ENCODE measurements around the gene LAMP5.

Gene LAMP5

DNA sequence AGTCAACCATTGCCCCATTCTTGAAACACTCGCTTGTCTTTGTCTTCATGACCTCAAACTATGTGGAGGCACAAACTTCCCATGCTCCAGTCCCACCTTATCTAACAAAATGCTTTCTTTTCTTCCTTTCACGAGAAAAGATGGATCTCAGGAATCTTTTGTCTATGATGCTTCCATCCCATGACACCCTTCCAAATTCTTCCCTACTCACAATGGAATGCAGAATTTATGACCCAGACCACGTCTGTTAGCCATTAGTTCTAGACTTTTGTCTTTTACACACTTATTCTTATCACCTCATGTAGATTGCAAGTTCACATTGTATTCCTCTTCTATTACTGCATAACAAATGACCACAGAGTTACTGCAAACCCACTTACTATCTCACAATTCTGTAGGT lies 24.2 kb upstream of the LAMP5 start:
- in situ Hi-C loops (cut with HindIII; ENCODE audit: low pct_unique_long_range_greater_than_20kb, low sequenced_read_pairs) = no loop called here
- no peak for DNase-seq (ENCODE audit: low read depth in 1 of 2, low spot score in 1 of 2)
- TF ChIP-seq JUND (IDR thresholded peaks at IDR 0.05; ENCODE audit: low read depth) = no peak

DNA sequence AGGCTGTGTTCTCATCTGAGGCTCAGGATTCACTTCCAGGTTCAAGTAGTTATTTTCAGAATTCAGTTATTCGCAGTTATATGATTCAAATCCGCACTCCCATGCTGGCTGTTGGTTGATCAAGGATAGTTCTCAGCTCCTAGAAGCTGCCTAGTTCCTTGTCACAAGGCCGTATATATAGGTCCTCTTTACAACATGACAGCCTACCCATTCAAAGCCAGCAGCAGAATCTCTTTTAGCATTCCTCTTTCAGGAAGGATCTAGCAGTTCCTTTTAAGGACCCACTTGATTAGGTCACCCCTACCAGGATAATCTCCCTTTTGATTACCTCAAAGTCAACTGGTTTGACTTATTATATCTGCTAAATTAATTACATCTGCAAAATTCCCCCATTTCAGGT lies 23.8 kb upstream of the LAMP5 start:
- no peak for DNase-seq (ENCODE audit: low read depth in 1 of 2, low spot score in 1 of 2)
- in situ Hi-C loops (cut with HindIII; ENCODE audit: low pct_unique_long_range_greater_than_20kb, low sequenced_read_pairs) = no loop called here
- no peak for TF ChIP-seq JUND (IDR thresholded peaks at IDR 0.05; ENCODE audit: low read depth)

DNA sequence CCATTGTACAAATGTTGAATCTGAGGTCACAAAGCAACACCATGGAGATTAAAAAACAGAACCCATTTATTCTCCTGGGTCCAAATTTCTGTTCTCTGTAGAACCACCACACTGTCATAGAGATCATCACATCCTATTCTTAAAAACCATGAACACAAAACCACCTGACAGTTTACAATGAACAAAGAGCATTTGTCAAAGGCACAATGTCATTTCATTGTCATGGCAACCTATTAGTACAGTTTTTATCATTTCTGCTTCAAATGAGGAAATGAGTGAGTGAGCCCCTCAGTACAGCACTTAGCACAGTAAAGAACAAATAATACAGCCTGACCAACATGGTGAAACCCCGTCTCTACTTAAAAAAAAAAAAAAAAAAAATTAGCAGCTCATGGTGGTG lies 23.1 kb upstream of the LAMP5 start:
- in situ Hi-C loops (cut with HindIII; ENCODE audit: low pct_unique_long_range_greater_than_20kb, low sequenced_read_pairs) = no loop called here
- no peak for DNase-seq (ENCODE audit: low read depth in 1 of 2, low spot score in 1 of 2)
- no peak for TF ChIP-seq JUND (IDR thresholded peaks at IDR 0.05; ENCODE audit: low read depth)

DNA sequence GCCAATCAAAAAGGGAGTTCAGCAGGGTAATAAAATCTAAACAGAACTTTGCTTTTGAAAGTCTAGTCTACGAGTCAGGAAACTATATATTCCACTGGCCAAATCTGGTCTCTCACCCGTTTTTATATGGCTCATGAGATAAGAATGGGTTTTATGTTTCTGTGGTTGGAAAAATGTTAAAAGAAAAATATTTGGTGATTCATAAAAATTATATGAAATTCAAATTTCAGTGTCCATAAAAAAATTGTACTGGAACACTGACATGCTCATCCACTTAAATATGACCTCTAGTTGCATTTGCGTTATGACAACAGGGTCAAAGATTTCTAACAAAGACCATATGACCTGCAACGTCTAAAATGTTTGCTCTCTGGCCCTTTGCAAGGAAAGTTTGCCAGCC lies 22.3 kb upstream of the LAMP5 start:
- in situ Hi-C loops (cut with HindIII; ENCODE audit: low pct_unique_long_range_greater_than_20kb, low sequenced_read_pairs) = no loop called here
- no peak for TF ChIP-seq JUND (IDR thresholded peaks at IDR 0.05; ENCODE audit: low read depth)
- DNase-seq (ENCODE audit: low read depth in 1 of 2, low spot score in 1 of 2) = no peak

DNA sequence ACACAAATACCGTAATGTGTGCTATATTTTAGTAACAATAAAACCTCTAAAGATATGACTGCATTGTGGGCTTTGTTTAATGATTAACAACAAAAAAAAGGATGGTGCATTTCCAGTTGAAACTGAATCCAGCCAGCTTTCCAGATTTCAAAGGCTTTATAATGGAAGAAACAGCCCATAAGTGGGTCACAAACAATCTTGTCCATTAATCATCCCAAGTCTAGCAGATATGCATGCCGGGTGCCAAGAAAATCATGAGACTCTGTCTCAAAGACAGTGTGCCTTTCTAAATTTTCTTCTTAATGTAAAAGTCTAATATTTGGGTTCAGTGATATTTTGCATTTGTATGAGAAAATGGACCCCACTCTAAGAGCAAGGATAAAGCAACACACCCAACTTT lies 20.6 kb upstream of the LAMP5 start:
- in situ Hi-C loops (cut with HindIII; ENCODE audit: low pct_unique_long_range_greater_than_20kb, low sequenced_read_pairs) = no loop called here
- TF ChIP-seq JUND (IDR thresholded peaks at IDR 0.05; ENCODE audit: low read depth) = no peak
- no peak for DNase-seq (ENCODE audit: low read depth in 1 of 2, low spot score in 1 of 2)

DNA sequence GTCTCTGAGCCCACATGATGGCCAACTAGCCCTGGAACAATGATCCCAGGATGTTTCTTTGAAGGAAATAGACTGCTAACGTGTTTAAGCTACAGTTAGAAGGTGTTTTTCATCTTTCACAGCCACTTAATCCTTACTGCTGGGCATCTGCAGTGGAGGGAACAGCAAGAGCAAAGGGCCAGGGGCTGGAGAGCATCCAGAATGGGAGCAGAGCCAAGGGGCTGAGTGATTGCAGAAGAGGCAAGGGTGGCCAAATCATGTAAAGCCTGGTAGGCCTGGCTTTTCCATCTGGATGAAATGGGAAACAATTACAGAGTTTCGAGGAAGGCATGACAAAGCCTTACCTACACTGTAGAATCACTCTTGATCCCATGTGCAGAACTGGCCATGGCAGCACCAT lies 18.7 kb upstream of the LAMP5 start:
- no peak for DNase-seq (ENCODE audit: low read depth in 1 of 2, low spot score in 1 of 2)
- TF ChIP-seq JUND (IDR thresholded peaks at IDR 0.05; ENCODE audit: low read depth) = no peak
- in situ Hi-C loops (cut with HindIII; ENCODE audit: low pct_unique_long_range_greater_than_20kb, low sequenced_read_pairs) = no loop called here

DNA sequence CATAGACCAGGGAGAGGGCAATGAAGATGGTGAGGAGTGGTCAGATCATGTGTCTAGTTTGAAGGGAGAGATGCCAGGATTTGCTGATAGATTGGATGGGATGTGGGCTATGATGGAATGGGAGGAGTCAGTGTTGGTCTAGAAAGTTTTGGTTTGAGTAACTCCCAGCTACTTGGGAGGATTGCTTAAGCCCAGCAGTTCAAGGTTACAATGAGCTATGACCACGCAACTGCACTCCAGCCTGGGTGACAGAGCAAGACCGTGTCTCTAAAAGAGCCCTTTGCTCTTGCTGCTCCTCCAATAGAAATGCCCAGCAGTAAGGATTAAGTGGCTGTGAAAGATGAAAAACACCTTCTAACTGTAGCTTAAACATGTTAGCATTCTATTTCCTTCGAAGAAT lies 18.2 kb upstream of the LAMP5 start:
- no peak for DNase-seq (ENCODE audit: low read depth in 1 of 2, low spot score in 1 of 2)
- in situ Hi-C loops (cut with HindIII; ENCODE audit: low pct_unique_long_range_greater_than_20kb, low sequenced_read_pairs) = no loop called here

DNA sequence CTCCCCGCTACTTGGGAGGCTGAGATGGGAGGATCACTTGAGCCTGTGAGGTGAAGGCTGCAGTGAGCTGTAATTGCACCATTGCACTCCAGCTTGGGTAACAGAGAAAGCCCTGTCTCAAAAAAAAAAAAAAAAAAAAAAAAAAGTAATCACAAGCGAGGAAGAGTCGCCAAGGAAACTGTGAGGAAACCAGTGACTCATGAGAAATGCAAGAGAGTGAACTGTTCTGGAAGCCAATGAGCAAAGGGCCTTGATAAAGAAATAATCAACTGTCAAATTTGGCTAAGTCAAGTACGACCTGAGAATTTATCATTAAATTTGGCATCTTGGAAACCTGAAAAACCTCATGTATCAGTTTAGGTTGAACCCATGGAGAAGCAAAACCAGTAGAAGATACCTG lies 16.1 kb upstream of the LAMP5 start:
- TF ChIP-seq JUND (IDR thresholded peaks at IDR 0.05; ENCODE audit: low read depth) = no peak
- in situ Hi-C loops (cut with HindIII; ENCODE audit: low pct_unique_long_range_greater_than_20kb, low sequenced_read_pairs) = no loop called here
- DNase-seq (ENCODE audit: low read depth in 1 of 2, low spot score in 1 of 2) = no peak

More for the DNA sequence above, 18.2 kb upstream of the LAMP5 start:
- no peak for TF ChIP-seq JUND (IDR thresholded peaks at IDR 0.05; ENCODE audit: low read depth)

DNA sequence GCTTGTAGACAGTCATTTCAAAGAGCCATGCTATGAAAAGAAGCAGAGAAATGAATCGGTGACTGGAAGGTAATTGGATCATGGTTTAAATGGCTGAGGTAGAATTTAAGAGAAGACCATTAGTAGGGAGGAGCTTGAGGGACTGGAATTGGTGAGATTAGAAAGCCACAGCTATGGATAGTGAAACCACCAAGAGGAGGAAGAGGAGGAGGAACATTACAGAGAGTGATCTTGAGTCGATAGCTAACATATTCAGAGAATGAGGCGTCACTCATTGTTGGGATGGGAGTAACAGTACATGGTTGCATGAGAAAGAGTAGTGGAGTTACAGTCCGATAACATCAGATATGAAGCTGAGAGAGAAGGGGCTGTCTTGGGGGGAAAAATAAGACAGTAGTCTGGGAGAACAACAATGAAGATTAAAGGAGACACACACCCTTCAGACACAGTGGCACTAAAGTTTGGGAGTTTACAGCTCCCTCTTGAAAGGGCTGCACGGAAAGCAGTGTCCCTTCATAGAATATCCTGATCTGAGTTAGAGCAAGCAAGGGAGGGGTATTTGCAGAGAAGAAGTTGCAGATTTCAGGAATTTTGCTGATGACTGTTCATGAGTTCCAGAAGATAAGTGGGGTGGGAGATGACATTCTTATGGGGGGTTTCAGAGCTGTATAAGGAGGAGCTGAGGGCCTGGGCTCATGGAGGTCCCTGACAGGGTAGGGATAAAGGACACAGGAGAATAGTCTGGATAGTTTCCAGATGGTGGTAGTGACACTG lies 15.1 kb upstream of the LAMP5 start:
- no peak for DNase-seq (ENCODE audit: low read depth in 1 of 2, low spot score in 1 of 2)
- in situ Hi-C loops (cut with HindIII; ENCODE audit: low pct_unique_long_range_greater_than_20kb, low sequenced_read_pairs) = no loop called here
- TF ChIP-seq JUND (IDR thresholded peaks at IDR 0.05; ENCODE audit: low read depth) = no peak

DNA sequence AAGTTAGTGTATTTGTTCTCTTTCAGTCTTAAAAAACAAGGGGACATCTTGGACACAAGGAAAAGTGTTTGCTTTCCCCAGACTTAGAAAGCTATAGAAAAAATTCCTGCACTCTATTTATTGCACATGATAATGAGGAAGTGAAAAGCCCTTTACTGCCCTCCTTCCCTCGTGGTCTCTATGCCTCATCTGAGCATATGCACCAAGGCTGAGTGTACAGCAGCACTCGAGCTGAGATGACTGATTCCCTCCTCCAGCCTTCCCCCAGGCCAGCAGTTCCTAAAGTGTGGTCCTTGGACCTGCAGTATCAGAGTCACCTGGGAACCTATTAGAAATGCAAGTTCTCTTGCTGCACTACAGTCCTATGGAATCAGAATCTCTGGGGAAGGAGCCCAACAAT lies 14.3 kb upstream of the LAMP5 start:
- DNase-seq (ENCODE audit: low read depth in 1 of 2, low spot score in 1 of 2) = no peak
- no peak for TF ChIP-seq JUND (IDR thresholded peaks at IDR 0.05; ENCODE audit: low read depth)
- in situ Hi-C loops (cut with HindIII; ENCODE audit: low pct_unique_long_range_greater_than_20kb, low sequenced_read_pairs) = no loop called here

DNA sequence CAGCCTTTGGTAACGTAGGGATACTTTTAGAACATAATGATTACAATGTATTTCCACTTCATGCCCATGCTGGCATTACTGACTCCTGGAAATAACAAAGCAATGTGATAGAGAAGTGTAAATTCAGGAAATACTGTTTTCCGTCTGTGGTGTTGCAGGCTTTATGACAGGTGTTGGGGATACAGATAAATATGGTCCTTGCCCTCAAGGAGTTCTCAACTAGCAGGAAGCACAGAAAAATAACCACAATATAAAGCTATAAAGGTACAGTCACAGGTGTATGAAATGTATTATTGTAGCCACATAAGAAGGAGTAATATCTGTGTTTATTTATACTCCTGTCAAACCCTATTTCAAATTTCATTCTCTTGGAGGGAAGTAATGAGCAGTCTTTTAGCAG lies 12.9 kb upstream of the LAMP5 start:
- in situ Hi-C loops (cut with HindIII; ENCODE audit: low pct_unique_long_range_greater_than_20kb, low sequenced_read_pairs) = no loop called here
- DNase-seq (ENCODE audit: low read depth in 1 of 2, low spot score in 1 of 2) = no peak
- TF ChIP-seq JUND (IDR thresholded peaks at IDR 0.05; ENCODE audit: low read depth) = no peak

DNA sequence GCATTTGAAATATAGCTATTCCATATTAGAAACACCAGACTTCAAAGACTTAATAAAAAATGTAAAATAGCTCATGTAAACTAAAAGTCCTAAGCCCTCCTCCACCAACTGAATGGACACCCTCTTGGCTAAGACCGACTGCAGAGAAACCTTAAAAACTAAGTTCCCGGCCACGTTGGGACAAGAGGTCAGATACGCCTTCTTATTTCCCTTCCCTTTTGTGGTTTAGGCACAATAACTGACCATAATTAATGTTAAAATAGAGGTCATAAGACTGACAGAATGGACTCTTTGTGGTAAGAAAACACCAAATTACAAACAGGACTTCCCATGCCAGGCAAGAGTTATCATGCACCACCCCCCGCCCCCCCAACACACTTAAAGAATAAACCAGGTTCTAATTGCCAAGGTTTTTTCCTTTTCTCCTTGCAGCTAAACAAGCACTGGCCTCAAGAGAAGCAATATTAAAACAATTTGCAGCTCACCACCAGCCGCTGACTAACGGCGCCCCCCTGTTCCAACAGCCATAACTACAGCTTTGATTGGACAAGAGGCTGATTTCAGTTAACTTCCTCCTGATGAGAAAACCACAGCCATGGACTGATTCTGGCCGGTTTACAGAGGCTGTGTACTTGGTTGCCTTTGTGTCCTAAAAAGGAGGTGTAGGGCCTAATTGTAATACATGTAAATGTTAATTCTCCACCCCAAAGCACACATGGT lies 10.7 kb upstream of the LAMP5 start:
- no peak for TF ChIP-seq JUND (IDR thresholded peaks at IDR 0.05; ENCODE audit: low read depth)
- in situ Hi-C loops (cut with HindIII; ENCODE audit: low pct_unique_long_range_greater_than_20kb, low sequenced_read_pairs) = no loop called here
- DNase-seq (ENCODE audit: low read depth in 1 of 2, low spot score in 1 of 2) = no peak

DNA sequence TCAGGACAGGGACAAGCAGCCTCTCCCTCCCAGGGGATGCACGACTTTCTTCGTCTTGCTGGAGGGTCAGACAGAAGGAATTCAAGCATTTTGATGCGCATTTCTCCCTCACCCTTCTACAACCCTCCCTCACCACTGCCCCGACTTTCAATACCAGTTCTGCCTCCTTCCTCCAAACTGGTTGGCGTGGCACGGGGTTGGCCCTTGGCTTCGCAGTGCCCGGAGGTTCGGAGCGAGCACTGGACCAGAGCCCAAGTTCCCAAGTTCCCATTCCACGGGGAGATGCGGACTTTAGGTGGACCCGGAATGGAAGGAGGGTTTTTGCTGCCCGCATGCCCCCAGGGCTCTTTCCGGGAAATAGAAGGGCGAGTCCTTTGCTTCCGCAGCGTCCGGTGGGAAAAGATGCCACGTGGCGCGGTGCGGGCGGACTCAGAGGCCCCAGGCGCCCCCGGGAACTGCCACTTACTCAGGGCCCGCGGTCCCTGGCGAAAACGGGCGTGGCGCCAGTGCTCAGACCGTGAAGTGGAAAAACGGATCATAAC lies 8.0 kb upstream of the LAMP5 start:
- DNase-seq (ENCODE audit: low read depth in 1 of 2, low spot score in 1 of 2) = no peak
- TF ChIP-seq JUND (IDR thresholded peaks at IDR 0.05; ENCODE audit: low read depth) = no peak
- in situ Hi-C loops (cut with HindIII; ENCODE audit: low pct_unique_long_range_greater_than_20kb, low sequenced_read_pairs) = no loop called here
